ENCODE measurements around the gene ANTXR1. TPM values are rescaled to one million over a fixed set of nuclear protein-coding genes. Genes with fewer than 3 reads are reported as not detected.

Gene ANTXR1
- total RNA-seq, 3 donors from 2014 or later (not counting 1 experiment from before 2014, with no cell fraction given) = not detected

- Histone ChIP-seq H3K36me3 (ENCODE audit: control insufficient read depth, insufficient read depth, low read length) (no peaks in the 10 kb centered on the region), H3K27me3 (ENCODE audit: control insufficient read depth, insufficient read depth, low read length) (no peaks in the 10 kb centered on the region), H3K4me1 (ENCODE audit: control insufficient read depth, insufficient read depth, low read length) (no peaks in the 10 kb centered on the region), H3K9me3 (ENCODE audit: control insufficient read depth, insufficient read depth, low read length) (no peaks in the 10 kb centered on the region), H3K4me3 (ENCODE audit: low read length) (no peak overlapping the region), H3K27ac (ENCODE audit: low read length) (no peak overlapping the region)
- H3K9me3 Mint-ChIP-seq = no peaks in the 10 kb centered on the region
- peaks cover 13 to 18% of the 10 kb centered on the region in 2 donors for H3K27me3 Mint-ChIP-seq (ENCODE audit: low read depth in 2 of 2)
- ATAC-seq = no peak
- intact Hi-C loops (cut with micrococcal nuclease) = no loop called here
- no peak for DNase-seq
- H3K36me3 Mint-ChIP-seq = no peaks in the 10 kb centered on the region
- H3K4me1 Mint-ChIP-seq = no peaks in the 10 kb centered on the region
- TF ChIP-seq, protein P1, sequence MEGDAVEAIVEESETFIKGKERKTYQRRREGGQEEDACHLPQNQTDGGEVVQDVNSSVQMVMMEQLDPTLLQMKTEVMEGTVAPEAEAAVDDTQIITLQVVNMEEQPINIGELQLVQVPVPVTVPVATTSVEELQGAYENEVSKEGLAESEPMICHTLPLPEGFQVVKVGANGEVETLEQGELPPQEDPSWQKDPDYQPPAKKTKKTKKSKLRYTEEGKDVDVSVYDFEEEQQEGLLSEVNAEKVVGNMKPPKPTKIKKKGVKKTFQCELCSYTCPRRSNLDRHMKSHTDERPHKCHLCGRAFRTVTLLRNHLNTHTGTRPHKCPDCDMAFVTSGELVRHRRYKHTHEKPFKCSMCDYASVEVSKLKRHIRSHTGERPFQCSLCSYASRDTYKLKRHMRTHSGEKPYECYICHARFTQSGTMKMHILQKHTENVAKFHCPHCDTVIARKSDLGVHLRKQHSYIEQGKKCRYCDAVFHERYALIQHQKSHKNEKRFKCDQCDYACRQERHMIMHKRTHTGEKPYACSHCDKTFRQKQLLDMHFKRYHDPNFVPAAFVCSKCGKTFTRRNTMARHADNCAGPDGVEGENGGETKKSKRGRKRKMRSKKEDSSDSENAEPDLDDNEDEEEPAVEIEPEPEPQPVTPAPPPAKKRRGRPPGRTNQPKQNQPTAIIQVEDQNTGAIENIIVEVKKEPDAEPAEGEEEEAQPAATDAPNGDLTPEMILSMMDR (IDR thresholded peaks at IDR 0.05) = no peak
- H3K27ac Mint-ChIP-seq = no peak overlapping the region
- 93% methylated on average over 5 of the region's 5 CpGs for WGBS (ENCODE audit: insufficient coverage)
- H3K4me3 Mint-ChIP-seq = no peak overlapping the region
Observed at GRCh38 chr2:69184224-69184623, 171.2 kb downstream of the ANTXR1 start.

DNA sequence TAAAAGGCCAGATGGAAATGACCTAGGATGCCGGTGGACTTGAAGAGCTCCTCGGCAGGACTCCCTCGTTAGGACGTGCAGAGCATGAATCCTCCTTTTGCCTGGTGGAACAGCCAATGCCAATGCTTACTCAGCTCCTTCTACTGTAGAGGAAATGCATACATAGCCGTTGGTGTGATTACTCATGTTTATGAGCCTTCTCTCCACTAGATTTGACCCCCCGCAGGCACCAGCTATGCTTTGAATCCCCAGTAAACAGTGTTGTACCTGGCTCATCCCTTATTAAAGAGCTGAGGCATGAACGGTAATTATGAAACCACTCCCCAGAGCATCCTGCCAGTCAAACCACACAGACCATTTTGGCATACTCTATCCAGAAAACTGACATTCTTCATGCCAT, 172.8 kb downstream of the ANTXR1 start:
- Histone ChIP-seq H3K4me1 (ENCODE audit: control insufficient read depth, insufficient read depth, low read length) (no peaks in the 10 kb centered on the region), H3K27me3 (ENCODE audit: control insufficient read depth, insufficient read depth, low read length) (no peaks in the 10 kb centered on the region), H3K36me3 (ENCODE audit: control insufficient read depth, insufficient read depth, low read length) (no peaks in the 10 kb centered on the region), H3K27ac (ENCODE audit: low read length) (no peak overlapping the region), H3K4me3 (ENCODE audit: low read length) (no peak overlapping the region), H3K9me3 (ENCODE audit: control insufficient read depth, insufficient read depth, low read length) (no peaks in the 10 kb centered on the region)
- DNase-seq (no peak), ATAC-seq (no peak)
- H3K27me3 Mint-ChIP-seq (ENCODE audit: low read depth in 2 of 2) = peaks cover 19 to 20% of the 10 kb centered on the region in 2 donors
- no peaks in the 10 kb centered on the region for H3K9me3 Mint-ChIP-seq
- H3K36me3 Mint-ChIP-seq = no peaks in the 10 kb centered on the region
- TF ChIP-seq, protein P1 (IDR thresholded peaks at IDR 0.05) = no peak
- intact Hi-C loops (cut with micrococcal nuclease) = no loop called here
- H3K27ac Mint-ChIP-seq = no peak overlapping the region
- 87% methylated on average over 7 of the region's 7 CpGs for WGBS (ENCODE audit: insufficient coverage)
- no peaks in the 10 kb centered on the region for H3K4me1 Mint-ChIP-seq
- H3K4me3 Mint-ChIP-seq = no peak overlapping the region

GRCh38 chr2:69186614-69187013, 173.6 kb downstream of the ANTXR1 start:
- WGBS (ENCODE audit: insufficient coverage) = 92% methylated on average over 3 of the region's 3 CpGs
- Mint-ChIP-seq H3K4me1 (no peaks in the 10 kb centered on the region), H3K9me3 (no peaks in the 10 kb centered on the region), H3K27ac (no peak overlapping the region), H3K27me3 (ENCODE audit: low read depth in 2 of 2) (peaks cover 21 to 24% of the 10 kb centered on the region in 2 donors), H3K4me3 (no peak overlapping the region), H3K36me3 (no peaks in the 10 kb centered on the region)
- Histone ChIP-seq H3K27me3 (ENCODE audit: control insufficient read depth, insufficient read depth, low read length) (no peaks in the 10 kb centered on the region), H3K4me1 (ENCODE audit: control insufficient read depth, insufficient read depth, low read length) (no peaks in the 10 kb centered on the region), H3K36me3 (ENCODE audit: control insufficient read depth, insufficient read depth, low read length) (no peaks in the 10 kb centered on the region), H3K9me3 (ENCODE audit: control insufficient read depth, insufficient read depth, low read length) (no peaks in the 10 kb centered on the region), H3K4me3 (ENCODE audit: low read length) (no peak overlapping the region), H3K27ac (ENCODE audit: low read length) (no peak overlapping the region)
- intact Hi-C loops (cut with micrococcal nuclease) = no loop called here
- no peak for DNase-seq
- ATAC-seq = no peak
- TF ChIP-seq, protein P1 (IDR thresholded peaks at IDR 0.05) = no peak

- Mint-ChIP-seq H3K27ac (no peak overlapping the region), H3K9me3 (no peaks in the 10 kb centered on the region), H3K36me3 (no peaks in the 10 kb centered on the region), H3K4me3 (no peak overlapping the region), H3K27me3 (ENCODE audit: low read depth in 2 of 2) (peaks cover 32 to 40% of the 10 kb centered on the region in 2 donors), H3K4me1 (no peaks in the 10 kb centered on the region)
- DNase-seq = no peak
- Histone ChIP-seq H3K27me3 (ENCODE audit: control insufficient read depth, insufficient read depth, low read length) (peaks cover 4% of the 10 kb centered on the region), H3K4me1 (ENCODE audit: control insufficient read depth, insufficient read depth, low read length) (no peaks in the 10 kb centered on the region), H3K36me3 (ENCODE audit: control insufficient read depth, insufficient read depth, low read length) (no peaks in the 10 kb centered on the region), H3K9me3 (ENCODE audit: control insufficient read depth, insufficient read depth, low read length) (no peaks in the 10 kb centered on the region), H3K4me3 (ENCODE audit: low read length) (no peak overlapping the region), H3K27ac (ENCODE audit: low read length) (no peak overlapping the region)
- 86% methylated on average over 4 of the region's 4 CpGs for WGBS (ENCODE audit: insufficient coverage)
- intact Hi-C loops (cut with micrococcal nuclease) = no loop called here
- TF ChIP-seq, protein P1 (IDR thresholded peaks at IDR 0.05) = no peak
- ATAC-seq = no peak
Observed at GRCh38 chr2:69188182-69188900, 175.4 kb downstream of the ANTXR1 start.
